Chondrocyte (in vitro differentiated cells): ENCODE data around the gene ATF6. TPM values are rescaled to one million over a fixed set of nuclear protein-coding genes. Genes with fewer than 3 reads are reported as not detected.
A peak's percentile ranks its signal among the peaks of the same experiment; 100 is the strongest.

Source experiments
- DNase-seq: peaks from one replicate; pipeline ENCODE4 v3.0.0; 2021; ENCODE audit warnings: mixed read lengths, low spot score
- H3K27ac Mint-ChIP-seq: one replicate; pipeline ENCODE4 v1.8.0; 2021; ENCODE audit warnings: mild to moderate bottlenecking, moderate library complexity, mixed read lengths; ENCODE audit not compliant: unreplicated experiment
- H3K27me3 Mint-ChIP-seq: 2 replicates; pipeline ENCODE4 v1.8.0; 2021; ENCODE audit warnings: low read depth, mixed read lengths
- H3K36me3 Mint-ChIP-seq: 2 replicates; pipeline ENCODE4 v1.8.0; 2021; ENCODE audit warnings: low read depth, mixed read lengths
- H3K4me1 Mint-ChIP-seq: 2 replicates; pipeline ENCODE4 v1.8.0; 2021; ENCODE audit warnings: low read depth, mild to moderate bottlenecking, mixed read lengths
- H3K4me3 Mint-ChIP-seq: one replicate; pipeline ENCODE4 v1.8.0; 2021; ENCODE audit warnings: mild to moderate bottlenecking, moderate library complexity, mixed read lengths; ENCODE audit not compliant: unreplicated experiment
- H3K9me3 Mint-ChIP-seq: 2 replicates; pipeline ENCODE4 v1.8.0; 2021; ENCODE audit warnings: low read depth, mixed read lengths
- CTCF ChIP-seq: fragments of 200-600 bp; sonication (generic); IDR thresholded peaks from 2 replicates; pipeline ENCODE4 v1.5.0; 2021; ENCODE audit warnings: antibody characterized with exemption, mild to moderate bottlenecking, moderate library complexity
- total RNA-seq: library from RNA; stranded (reverse); gene quantifications from 3 replicates; pipeline ENCODE4 v1.2.1, GENCODE V29; 2021

ATF6 gene
- total RNA-seq, 1 donor from 2014 or later: 29.1 TPM

- Mint-ChIP-seq H3K27ac (peak overlapping the region; percentile 15), H3K4me3 (no peak overlapping the region), H3K27me3 (no peaks in the 10 kb centered on the region), H3K4me1 (peaks cover 14% of the 10 kb centered on the region), H3K9me3 (no peaks in the 10 kb centered on the region), H3K36me3 (peaks cover 9% of the 10 kb centered on the region)
- no peak for TF ChIP-seq CTCF
- no peak for DNase-seq
Measured at GRCh38 chr1:161784968-161785367, 18.8 kb downstream of the ATF6 start.

- Mint-ChIP-seq H3K4me1 (peaks cover 7% of the 10 kb centered on the region), H3K4me3 (no peak overlapping the region), H3K27ac (no peak overlapping the region), H3K36me3 (peaks cover 11% of the 10 kb centered on the region), H3K9me3 (no peaks in the 10 kb centered on the region), H3K27me3 (no peaks in the 10 kb centered on the region)
- peak; percentile 61 for TF ChIP-seq CTCF
- DNase-seq: no peak
Measured at GRCh38 chr1:161787355-161787754, 21.2 kb downstream of the ATF6 start.

- Mint-ChIP-seq H3K27ac (no peak overlapping the region), H3K9me3 (no peaks in the 10 kb centered on the region), H3K36me3 (peaks cover 14% of the 10 kb centered on the region), H3K27me3 (no peaks in the 10 kb centered on the region), H3K4me1 (peaks cover 9% of the 10 kb centered on the region), H3K4me3 (no peak overlapping the region)
- TF ChIP-seq CTCF: no peak
- no peak for DNase-seq
Measured at GRCh38 chr1:161790587-161791317, 24.6 kb downstream of the ATF6 start.

GRCh38 chr1:161791904-161792655 is 26.0 kb downstream of the ATF6 start:
- DNase-seq: no peak

More at GRCh38 chr1:161791904-161792655, 26.0 kb downstream of the ATF6 start:
- H3K27me3 Mint-ChIP-seq: no peaks in the 10 kb centered on the region
- no peaks in the 10 kb centered on the region for H3K9me3 Mint-ChIP-seq
- peaks cover 18% of the 10 kb centered on the region for H3K36me3 Mint-ChIP-seq
- H3K27ac Mint-ChIP-seq: no peak overlapping the region
- no peak overlapping the region for H3K4me3 Mint-ChIP-seq
- no peak for TF ChIP-seq CTCF
- H3K4me1 Mint-ChIP-seq: peaks cover 9% of the 10 kb centered on the region
